K562 (cell line): Measurements from ENCODE around the gene ERCC1. TPM values are rescaled to one million over a fixed set of nuclear protein-coding genes. Genes with fewer than 3 reads are reported as not detected.

ENCODE experiments used
- ATAC-seq: fragments of 200-7000 bp; cut with Tn5 transposase; 3 replicates; pipeline ENCODE4 v1.9.1; 2020; ENCODE audit warnings: moderate library complexity
- BruUV-seq: library from RNA; stranded (reverse); fragments of 400-500 nt; replicated peaks from 2 replicates; lab custom pipeline; 2021; lab: Mats Ljungman, UMichigan
- CTCF ChIA-PET: fragments of 300-600 bp; formaldehyde crosslinking; extraction: SDS; loops from one replicate; lab custom pipeline; 2021; ENCODE audit warnings: low intra/inter-chr PET ratio; lab: Yijun Ruan, JAX
- POLR2A ChIA-PET: fragments of 300-600, 350-650 bp; sonication (Branson Sonifier 250); formaldehyde crosslinking; extraction: SDS; loops from one replicate; lab custom pipeline; 2021; ENCODE audit warnings: antibody characterized with exemption, inconsistent platforms; lab: Yijun Ruan, JAX
- DNase-seq, 4 experiments: peaks; one replicate each; pipeline versions ENCODE4 v3.0.0 to v3.0.0-alpha.2; 2011 to 2018; ENCODE audit warnings: low spot score in 3 of 4, mixed read lengths in 3 of 4; ENCODE audit errors: extremely low read depth in 1 of 4
- FAIRE-seq: peaks from 2 replicates; lab custom pipeline; 2011; peaks lifted over from hg19 to GRCh38; lab: Jason Lieb, UNC
- H2AFZ ChIP-seq: 2 replicates; pipeline ENCODE4 v1.6.0; 2011; ENCODE audit warnings: low read depth, low read length, control low read depth, inconsistent platforms
- H3K27ac ChIP-seq: fragments of 200-600 bp; 3 replicates; pipeline ENCODE4 v1.8.0; 2011; ENCODE audit warnings: low read depth, mild to moderate bottlenecking, control low read depth, inconsistent platforms, low read length, moderate library complexity, mixed read lengths; ENCODE audit errors: extremely low read depth
- H3K27me3 ChIP-seq, 2 experiments: fragments of 300-600 bp in 1 of 2; 2 replicates in 1 of 2; 3 replicates in 1 of 2; pipeline versions ENCODE4 v1.6.0 to v1.8.0; 2011; ENCODE audit warnings: inconsistent platforms in 2 of 2, low read length in 2 of 2, mild to moderate bottlenecking in 1 of 2, mixed read lengths in 1 of 2, moderate library complexity in 1 of 2; ENCODE audit not compliant: control insufficient read depth in 2 of 2, insufficient read depth in 2 of 2
- H3K36me3 ChIP-seq: fragments of 300-600 bp; 3 replicates; pipeline ENCODE4 v1.8.0; 2011; ENCODE audit warnings: mild to moderate bottlenecking, low read length, inconsistent platforms; ENCODE audit not compliant: control insufficient read depth, insufficient read depth
- H3K4me1 ChIP-seq, 2 experiments: fragments of 200-600 bp in 1 of 2; replicated peaks in 1 of 2; 2 replicates in 1 of 2; 3 replicates in 1 of 2; pipeline versions ENCODE4 v1.5.1 to v1.8.0; 2011; ENCODE audit warnings: inconsistent platforms in 2 of 2, low read length in 2 of 2, mild to moderate bottlenecking in 1 of 2, mixed read lengths in 1 of 2, moderate library complexity in 1 of 2; ENCODE audit not compliant: control insufficient read depth in 2 of 2, insufficient read depth in 2 of 2
- H3K4me2 ChIP-seq: 2 replicates; pipeline ENCODE4 v1.6.1; 2011; ENCODE audit warnings: low read length, control low read depth, inconsistent platforms, mixed read lengths; ENCODE audit not compliant: insufficient read depth
- H3K4me3 ChIP-seq: fragments of 200-600 bp; sonication (generic), shearing (Covaris generic); 2 replicates; pipeline ENCODE4 v1.5.1; 2016; ENCODE audit warnings: control low read depth, inconsistent platforms
- H3K79me2 ChIP-seq: fragments of 200-600 bp; 3 replicates; pipeline ENCODE4 v1.8.0; 2011; ENCODE audit warnings: low read length, inconsistent platforms; ENCODE audit not compliant: control insufficient read depth, insufficient read depth
- H3K9ac ChIP-seq, 2 experiments: 2 replicates each; pipeline versions ENCODE4 v1.6.0 to v1.6.1; 2011; ENCODE audit warnings: low read depth in 2 of 2, low read length in 2 of 2, control low read depth in 1 of 2, inconsistent platforms in 1 of 2, mild to moderate bottlenecking in 1 of 2, mixed read lengths in 1 of 2; ENCODE audit not compliant: insufficient read depth in 1 of 2
- H3K9me1 ChIP-seq: one replicate; pipeline ENCODE4 v1.6.0; 2011; ENCODE audit warnings: inconsistent platforms, mild to moderate bottlenecking, low read length, moderate library complexity; ENCODE audit not compliant: control insufficient read depth, insufficient read depth
- H3K9me3 ChIP-seq: replicated peaks from 2 replicates; pipeline ENCODE4 v1.5.1; 2011; ENCODE audit warnings: low read depth, low read length, inconsistent platforms; ENCODE audit not compliant: control insufficient read depth, insufficient read depth
- H4K20me1 ChIP-seq: replicated peaks from 2 replicates; pipeline ENCODE4 v1.6.1; 2011; ENCODE audit warnings: low read length, inconsistent platforms, mixed read lengths; ENCODE audit not compliant: control insufficient read depth, insufficient read depth
- CEBPG ChIP-seq, 3 experiments: fragments of 200-800 bp in 1 of 3; sonication (Bioruptor generic) in 1 of 3; sonication (generic) in 1 of 3; formaldehyde crosslinking in 1 of 3; IDR thresholded peaks in 2 of 3; conservative IDR thresholded peaks in 1 of 3; 2 replicates each; pipeline versions ENCODE4 v1.6.1 to v1.8.0; 2016 to 2022; ENCODE audit warnings: missing compliant biosample characterization in 2 of 3, missing genetic modification characterization in 2 of 3, mild to moderate bottlenecking in 1 of 3, missing genetic modification reagents in 1 of 3
- CREM ChIP-seq: IDR thresholded peaks from 2 replicates; pipeline ENCODE4 v1.6.1; 2014; ENCODE audit warnings: antibody characterized with exemption, low read depth
- ESRRA ChIP-seq: fragments of 450-650 bp; IDR thresholded peaks from 2 replicates; pipeline ENCODE4 v1.6.1; 2014; ENCODE audit warnings: low read depth, mild to moderate bottlenecking, moderate library complexity, borderline replicate concordance
- NFIC ChIP-seq: fragments of 450-650 bp; IDR thresholded peaks from 2 replicates; pipeline ENCODE4 v1.6.1; 2017; ENCODE audit warnings: mild to moderate bottlenecking, inconsistent platforms
- RCOR1 ChIP-seq, 2 experiments: IDR thresholded peaks; 2 replicates each; pipeline ENCODE4 v1.6.1; 2012; ENCODE audit warnings: low read depth in 2 of 2, low read length in 2 of 2, borderline replicate concordance in 1 of 2, improper control_type of control experiment in 1 of 2
- RFX5 ChIP-seq: IDR thresholded peaks from 2 replicates; pipeline ENCODE4 v1.6.1; 2011; ENCODE audit warnings: low read depth, mild to moderate bottlenecking, improper control_type of control experiment, low read length
- SAP30 ChIP-seq: fragments of 200-600 bp; sonication (generic); IDR thresholded peaks from 2 replicates; pipeline ENCODE4 v1.6.1; 2012; ENCODE audit warnings: borderline replicate concordance, low read depth, mild to moderate bottlenecking, moderate library complexity, low read length, control low read depth, inconsistent platforms; ENCODE audit not compliant: insufficient read depth, poor library complexity, severe bottlenecking
- SRSF9 ChIP-seq: fragments of 200-400 bp; formaldehyde crosslinking; IDR thresholded peaks from 2 replicates; pipeline ENCODE4 v1.6.1; 2017; ENCODE audit warnings: low read depth, low read length, borderline replicate concordance
- U2AF1 ChIP-seq: fragments of 200-400 bp; formaldehyde crosslinking; optimal IDR thresholded peaks from 2 replicates; pipeline ENCODE3; 2017; ENCODE audit warnings: mild to moderate bottlenecking, low read depth, low read length, moderate library complexity
- ZEB2 ChIP-seq: fragments of 450-650 bp; IDR thresholded peaks from 2 replicates; pipeline ENCODE4 v1.6.1; 2016
- ZNF23 ChIP-seq: fragments of 250-450 bp; sonication (Bioruptor Pico); IDR thresholded peaks from 2 replicates; pipeline ENCODE4 v1.4.0; 2020; ENCODE audit warnings: mild to moderate bottlenecking
- ZNF76 ChIP-seq: fragments of 250-450 bp; sonication (Bioruptor Pico); IDR thresholded peaks from 2 replicates; pipeline ENCODE4 v1.4.0; 2020; ENCODE audit warnings: mild to moderate bottlenecking, moderate library complexity, borderline replicate concordance
- WGBS: fragments of 100-300 bp; shearing (Covaris generic); methylation state at CpG from one replicate; pipeline ENCODE4 v1.1.6; 2016; ENCODE audit warnings: low coverage, mixed read lengths; ENCODE audit not compliant: insufficient coverage; ENCODE audit errors: missing lambda C conversion rate; 5-methylcytosine and 5-hydroxymethylcytosine counted together
- in situ Hi-C: fragments of 300-500 bp; cut with MboI; formaldehyde crosslinking; loops from 4 replicates; pipeline ENCODE4 v1.15.0; 2018; ENCODE audit warnings: inconsistent platforms, mixed read lengths
- intact Hi-C: fragments of 100-400 bp; cut with micrococcal nuclease; formaldehyde crosslinking; loops from 2 replicates; pipeline ENCODE4 v1.14.2; 2022
- polyA plus RNA-seq, 8 experiments: library from polyadenylated mRNA; depleted of rRNA in 4 of 8; stranded (reverse) in 5 of 8; unstranded in 3 of 8; fragments of >200 nt; fragmentation: Nextera tagmentation in 2 of 8; fragmentation: Illumina TruSeq in 1 of 8; extraction: Ambion mirVana in 2 of 8; extraction: Trizol in 1 of 8; gene quantifications; 2 replicates each; pipeline versions ENCODE4 v1.2.1 to v1.2.3, GENCODE V29; 2011 to 2014; ENCODE audit warnings: inconsistent platforms in 1 of 8, missing spikeins in 1 of 8
- total RNA-seq, 7 experiments: library from RNA; depleted of rRNA in 6 of 7; stranded (reverse); fragments of >200 nt in 6 of 7; fragmentation: Illumina TruSeq in 2 of 7; extraction: Trizol in 2 of 7; gene quantifications; 2 replicates each; pipeline versions ENCODE4 v1.2.1 to v1.2.3, GENCODE V29; 2011 to 2021; ENCODE audit warnings: low replicate concordance in 1 of 7
- TF ChIP-seq, protein P1 (sequence below): sonication (generic); formaldehyde crosslinking; IDR thresholded peaks from 2 replicates; pipeline ENCODE4 v1.9.0; 2022; ENCODE audit warnings: mild to moderate bottlenecking, missing genetic modification reagents
- TF ChIP-seq, protein P2 (sequence below): conservative IDR thresholded peaks from 2 replicates; pipeline ENCODE4 v1.6.1; 2011; ENCODE audit warnings: low read depth, mild to moderate bottlenecking, low read length; ENCODE audit not compliant: control insufficient read depth
- TF ChIP-seq, protein P3 (sequence below): sonication (generic); formaldehyde crosslinking; IDR thresholded peaks from 2 replicates; pipeline ENCODE4 v1.8.0; 2022; ENCODE audit warnings: mild to moderate bottlenecking, missing genetic modification reagents
- TF ChIP-seq, protein P4 (sequence below): fragments of 250-450 bp; sonication (Bioruptor Pico); IDR thresholded peaks from 2 replicates; pipeline ENCODE4 v1.9.0; 2021; ENCODE audit warnings: mild to moderate bottlenecking, inconsistent platforms

Gene ERCC1
- total and polyA plus RNA-seq, 9 of the 15 experiments (the other 6 are each of a cell fraction or from before 2014, with no cell fraction given): 9.3 to 92.6 (median 60.0) TPM

DNA sequence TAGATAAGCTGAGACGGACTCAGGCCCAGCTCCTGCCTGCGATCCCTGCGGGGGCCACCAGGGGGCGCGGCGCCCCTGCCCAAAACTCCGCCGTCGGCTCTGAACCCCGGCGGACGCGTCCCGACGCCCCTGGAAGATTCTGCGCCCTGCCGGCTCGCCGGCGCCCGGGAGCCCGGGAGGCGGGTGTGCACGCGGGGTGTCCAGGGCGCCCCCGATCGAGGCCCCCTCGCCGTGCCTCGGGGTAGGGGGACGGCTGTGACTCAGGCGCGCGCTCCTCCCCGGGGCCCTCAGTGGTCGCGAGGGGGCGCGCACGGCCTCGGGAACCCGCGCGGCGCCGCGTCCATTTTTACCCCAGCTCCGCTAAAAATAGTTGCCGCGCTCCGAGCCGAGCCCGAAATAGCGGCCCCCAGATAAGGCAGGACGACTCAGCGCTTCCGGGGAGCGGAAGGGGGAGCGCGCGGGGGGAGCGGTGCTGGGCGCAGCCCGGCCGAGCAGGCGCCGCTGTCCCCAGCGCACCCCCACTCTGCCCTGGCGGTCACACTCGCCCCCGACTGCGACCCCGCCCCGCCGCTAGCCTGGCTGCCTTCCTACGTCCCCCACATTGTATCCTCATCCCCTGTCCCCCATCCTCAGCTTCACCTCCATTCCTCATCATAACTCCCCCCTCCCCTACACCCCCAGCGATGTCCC is 16.0 kb upstream of the ERCC1 start:
- intact Hi-C loops: loop anchor here (1.0 to 5.0 kb wide), 2 partner anchors 39 to 203 kb away; no protein-coding TSS in a partner anchor
- ChIA-PET CTCF (interaction anchor here (0.7 to 6.4 kb wide), 10 partner anchors 11 to 203 kb away, joined by 3 to 179 read pairs (median 8); partner anchors contain the start of gene FOSB), POLR2A (interaction anchor here (0.5 to 3.6 kb wide), 22 partner anchors 9 to 550 kb away, joined by 3 to 51 read pairs (median 5); partner anchors contain the start of genes ERCC1 and FOSB)
- 0 out of 2 replicates have a peak, but pooled peaks cover 4% of the 10 kb centered on the region for H4K20me1 ChIP-seq
- TSS peak; percentile 60 for BruUV-seq
- peaks cover 31 to 48% of the 10 kb centered on the region in 2 experiments for H3K4me1 ChIP-seq
- H3K9me3 ChIP-seq: no peaks in the 10 kb centered on the region
- in situ Hi-C loops: loop anchor here (5.0 kb wide), 1 partner anchor 38 kb away; no protein-coding TSS in a partner anchor
- H3K9me1 ChIP-seq: no peaks in the 10 kb centered on the region
- peak overlapping the region; percentile 81 for H3K4me2 ChIP-seq
- FAIRE-seq (peak; percentile 60), ATAC-seq (peak; percentile 81), DNase-seq (peak; percentile 82 to 96 (median 86))
- no peaks in the 10 kb centered on the region for H3K79me2 ChIP-seq
- peak overlapping the region; percentile 68 for H3K4me3 ChIP-seq
- peak overlapping the region; percentile 82 to 93 for H3K9ac ChIP-seq
- H3K36me3 ChIP-seq: no peaks in the 10 kb centered on the region
- H2AFZ ChIP-seq: peak overlapping the region; percentile 91
- H3K27me3 ChIP-seq: no peaks in the 10 kb centered on the region
- H3K27ac ChIP-seq: peak overlapping the region; percentile 93
- WGBS: under 1% methylated on average over 61 of the region's 78 CpGs
- TF ChIP-seq, protein P1, sequence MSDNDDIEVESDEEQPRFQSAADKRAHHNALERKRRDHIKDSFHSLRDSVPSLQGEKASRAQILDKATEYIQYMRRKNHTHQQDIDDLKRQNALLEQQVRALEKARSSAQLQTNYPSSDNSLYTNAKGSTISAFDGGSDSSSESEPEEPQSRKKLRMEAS (CRISPR knock-in tag): peak; percentile 60
- TF ChIP-seq RFX5 (no peak), SAP30 (no peak), ZNF23 (no peak), ESRRA (peak; percentile 61), CEBPG (CRISPR knock-in tag; IDR thresholded peaks at IDR 0.05) (no peak), CEBPG (tag; conservative IDR thresholded peaks at IDR 0.05 in 1 of 2, IDR thresholded peaks at IDR 0.05 in 1 of 2) (no peak), RCOR1 (IDR thresholded peaks at IDR 0.05; ENCODE audit: borderline replicate concordance in 1 of 2, low read depth in 2 of 2, low read length in 2 of 2) (peak in 1 of 2 experiments; percentile 88; a peak in 2 of 4 replicates), NFIC (no peak), ZEB2 (no peak), U2AF1 (peak; percentile 79), ZNF76 (no peak), SRSF9 (no peak), CREM (peak; percentile 83; the same call in 1 of the 2 replicates)
- TF ChIP-seq, protein P2, sequence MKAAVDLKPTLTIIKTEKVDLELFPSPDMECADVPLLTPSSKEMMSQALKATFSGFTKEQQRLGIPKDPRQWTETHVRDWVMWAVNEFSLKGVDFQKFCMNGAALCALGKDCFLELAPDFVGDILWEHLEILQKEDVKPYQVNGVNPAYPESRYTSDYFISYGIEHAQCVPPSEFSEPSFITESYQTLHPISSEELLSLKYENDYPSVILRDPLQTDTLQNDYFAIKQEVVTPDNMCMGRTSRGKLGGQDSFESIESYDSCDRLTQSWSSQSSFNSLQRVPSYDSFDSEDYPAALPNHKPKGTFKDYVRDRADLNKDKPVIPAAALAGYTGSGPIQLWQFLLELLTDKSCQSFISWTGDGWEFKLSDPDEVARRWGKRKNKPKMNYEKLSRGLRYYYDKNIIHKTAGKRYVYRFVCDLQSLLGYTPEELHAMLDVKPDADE: peak; percentile 91
- TF ChIP-seq, protein P3, sequence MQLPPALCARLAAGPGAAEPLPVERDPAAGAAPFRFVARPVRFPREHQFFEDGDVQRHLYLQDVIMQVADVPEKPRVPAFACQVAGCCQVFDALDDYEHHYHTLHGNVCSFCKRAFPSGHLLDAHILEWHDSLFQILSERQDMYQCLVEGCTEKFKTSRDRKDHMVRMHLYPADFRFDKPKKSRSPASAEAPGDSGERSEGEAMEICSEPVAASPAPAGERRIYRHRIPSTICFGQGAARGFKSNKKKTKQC (CRISPR knock-in tag): peak; percentile 50; the same call in 1 of the 2 replicates
- TF ChIP-seq, protein P4, sequence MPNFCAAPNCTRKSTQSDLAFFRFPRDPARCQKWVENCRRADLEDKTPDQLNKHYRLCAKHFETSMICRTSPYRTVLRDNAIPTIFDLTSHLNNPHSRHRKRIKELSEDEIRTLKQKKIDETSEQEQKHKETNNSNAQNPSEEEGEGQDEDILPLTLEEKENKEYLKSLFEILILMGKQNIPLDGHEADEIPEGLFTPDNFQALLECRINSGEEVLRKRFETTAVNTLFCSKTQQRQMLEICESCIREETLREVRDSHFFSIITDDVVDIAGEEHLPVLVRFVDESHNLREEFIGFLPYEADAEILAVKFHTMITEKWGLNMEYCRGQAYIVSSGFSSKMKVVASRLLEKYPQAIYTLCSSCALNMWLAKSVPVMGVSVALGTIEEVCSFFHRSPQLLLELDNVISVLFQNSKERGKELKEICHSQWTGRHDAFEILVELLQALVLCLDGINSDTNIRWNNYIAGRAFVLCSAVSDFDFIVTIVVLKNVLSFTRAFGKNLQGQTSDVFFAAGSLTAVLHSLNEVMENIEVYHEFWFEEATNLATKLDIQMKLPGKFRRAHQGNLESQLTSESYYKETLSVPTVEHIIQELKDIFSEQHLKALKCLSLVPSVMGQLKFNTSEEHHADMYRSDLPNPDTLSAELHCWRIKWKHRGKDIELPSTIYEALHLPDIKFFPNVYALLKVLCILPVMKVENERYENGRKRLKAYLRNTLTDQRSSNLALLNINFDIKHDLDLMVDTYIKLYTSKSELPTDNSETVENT (CRISPR knock-in tag): peak; percentile 75; the same call in 1 of the 2 replicates
